H1 (cell line): ENCODE data around the gene TM7SF3. TPM values are rescaled to one million over a fixed set of nuclear protein-coding genes. Genes with fewer than 3 reads are reported as not detected.
"Not testable (repeated sequence)": the region's sequence is repeated elsewhere in the genome, so short reads cannot be mapped to it uniquely, and the experiment has no call there.

Source experiments
- CTCF ChIA-PET: fragments of 300-600 bp; sonication (Branson Sonifier 250); formaldehyde crosslinking; loops from one replicate; lab custom pipeline; 2021; ENCODE audit not compliant: partially characterized antibody; lab: Charles Lee
- POLR2A ChIA-PET: fragments of 300-600 bp; sonication (Branson Sonifier 250); formaldehyde crosslinking; loops from one replicate; lab custom pipeline; 2021; ENCODE audit warnings: inconsistent platforms; ENCODE audit not compliant: partially characterized antibody; lab: Charles Lee
- DNase-seq, 2 experiments: peaks; one replicate each; pipeline versions ENCODE4 v3.0.0 to v3.0.0-alpha.2; 2010 to 2022; ENCODE audit warnings: low spot score in 2 of 2, low read depth in 1 of 2, mixed read lengths in 1 of 2
- FAIRE-seq: peaks from 2 replicates; lab custom pipeline; 2011; peaks lifted over from hg19 to GRCh38; lab: Jason Lieb, UNC
- H2AFZ ChIP-seq: 2 replicates; pipeline ENCODE4 v1.8.1; 2012; ENCODE audit warnings: low read length, inconsistent platforms
- H2AK5ac ChIP-seq: 2 replicates; pipeline ENCODE4 v1.6.1; 2013; ENCODE audit warnings: low read depth, low read length
- H2BK120ac ChIP-seq: replicated peaks from 2 replicates; pipeline ENCODE3; 2013; ENCODE audit warnings: low read depth, low read length, inconsistent platforms
- H2BK12ac ChIP-seq: 2 replicates; pipeline ENCODE4 v1.6.1; 2013; ENCODE audit warnings: low read depth, low read length
- H2BK15ac ChIP-seq: 2 replicates; pipeline ENCODE4 v1.6.1; 2013; ENCODE audit warnings: low read length
- H2BK20ac ChIP-seq: 2 replicates; pipeline ENCODE4 v1.6.1; 2013; ENCODE audit warnings: low read length
- H2BK5ac ChIP-seq: 2 replicates; pipeline ENCODE4 v1.6.1; 2013; ENCODE audit warnings: low read depth, low read length
- H3K14ac ChIP-seq: 2 replicates; pipeline ENCODE4 v1.6.1; 2013; ENCODE audit warnings: inconsistent platforms; ENCODE audit not compliant: insufficient read length
- H3K18ac ChIP-seq: 2 replicates; pipeline ENCODE4 v1.6.1; 2013; ENCODE audit warnings: low read length; ENCODE audit errors: extremely low read depth
- H3K23ac ChIP-seq: 2 replicates; pipeline ENCODE4 v1.6.1; 2013; ENCODE audit warnings: inconsistent platforms; ENCODE audit not compliant: insufficient read length
- H3K23me2 ChIP-seq: 2 replicates; pipeline ENCODE4 v1.6.1; 2013; ENCODE audit warnings: low read depth, low read length
- H3K27ac ChIP-seq: 2 replicates; pipeline ENCODE4 v1.6.1; 2011; ENCODE audit warnings: low read depth, low read length, inconsistent platforms
- H3K27me3 ChIP-seq, 4 experiments: replicated peaks in 1 of 4; 1 replicate in 1 of 4; 2 replicates in 3 of 4; pipeline versions ENCODE4 v1.6.1 to v1.8.1; 2011 to 2013; ENCODE audit warnings: low read length in 3 of 4, mild to moderate bottlenecking in 3 of 4, inconsistent platforms in 2 of 4, mixed read lengths in 2 of 4, moderate library complexity in 1 of 4; ENCODE audit not compliant: control insufficient read depth in 3 of 4, insufficient read depth in 3 of 4; ENCODE audit errors: extremely low read depth in 1 of 4
- H3K36me3 ChIP-seq, 4 experiments: 2 replicates each; pipeline versions ENCODE4 v1.6.1 to v1.8.1; 2011 to 2013; ENCODE audit warnings: mild to moderate bottlenecking in 4 of 4, low read length in 3 of 4, moderate library complexity in 2 of 4, control low read depth in 1 of 4, inconsistent platforms in 1 of 4; ENCODE audit not compliant: insufficient read depth in 4 of 4, control insufficient read depth in 2 of 4
- H3K4ac ChIP-seq: replicated peaks from 2 replicates; pipeline ENCODE3; 2013; ENCODE audit warnings: low read length, low read depth, mixed read lengths, inconsistent platforms; ENCODE audit not compliant: insufficient read length
- H3K4me1 ChIP-seq, 4 experiments: replicated peaks in 1 of 4; 1 replicate in 1 of 4; 2 replicates in 3 of 4; pipeline versions ENCODE4 v1.6.1 to v1.8.1; 2011 to 2013; ENCODE audit warnings: low read length in 3 of 4, inconsistent platforms in 2 of 4, mixed read lengths in 1 of 4; ENCODE audit not compliant: insufficient read depth in 4 of 4, control insufficient read depth in 3 of 4
- H3K4me2 ChIP-seq, 2 experiments: 2 replicates each; pipeline versions ENCODE4 v1.6.1 to v1.8.1; 2011 to 2013; ENCODE audit warnings: low read depth in 2 of 2, low read length in 2 of 2, control low read depth in 1 of 2, inconsistent platforms in 1 of 2, mild to moderate bottlenecking in 1 of 2; ENCODE audit not compliant: insufficient read depth in 1 of 2
- H3K4me3 ChIP-seq, 4 experiments: fragments of 200-600, 300-600 bp in 1 of 4; sonication (generic), shearing (Covaris generic), sonication (Bioruptor Twin) in 1 of 4; 2 replicates each; pipeline versions ENCODE4 v1.5.1 to v1.8.1; 2011 to 2016; ENCODE audit warnings: low read length in 4 of 4, low read depth in 3 of 4, control low read depth in 2 of 4, inconsistent platforms in 2 of 4, mild to moderate bottlenecking in 2 of 4, mixed read lengths in 1 of 4, moderate library complexity in 1 of 4; ENCODE audit not compliant: insufficient read depth in 2 of 4; ENCODE audit errors: extremely low read depth in 1 of 4
- H3K56ac ChIP-seq: replicated peaks from 2 replicates; pipeline ENCODE3; 2013; ENCODE audit warnings: low read depth, mild to moderate bottlenecking, mixed read lengths, low read length, inconsistent platforms; ENCODE audit not compliant: insufficient read length
- H3K79me1 ChIP-seq: 2 replicates; pipeline ENCODE4 v1.6.1; 2013; ENCODE audit warnings: low read depth, low read length, control low read depth
- H3K79me2 ChIP-seq, 2 experiments: 2 replicates each; pipeline versions ENCODE4 v1.6.1 to v1.8.1; 2012 to 2013; ENCODE audit warnings: low read length in 2 of 2, mild to moderate bottlenecking in 2 of 2, inconsistent platforms in 1 of 2; ENCODE audit not compliant: insufficient read depth in 2 of 2, control insufficient read depth in 1 of 2
- H3K9ac ChIP-seq, 4 experiments: replicated peaks in 1 of 4; 1 replicate in 1 of 4; 2 replicates in 3 of 4; pipeline versions ENCODE4 v1.6.1 to v1.8.1; 2011 to 2013; ENCODE audit warnings: low read depth in 3 of 4, low read length in 3 of 4, control low read depth in 2 of 4, mild to moderate bottlenecking in 2 of 4, moderate library complexity in 2 of 4, inconsistent platforms in 1 of 4; ENCODE audit errors: extremely low read depth in 1 of 4
- H3K9me3 ChIP-seq, 2 experiments: 2 replicates each; pipeline versions ENCODE4 v1.6.1 to v1.8.1; 2012 to 2013; ENCODE audit warnings: mild to moderate bottlenecking in 2 of 2, moderate library complexity in 2 of 2, control low read depth in 1 of 2, inconsistent platforms in 1 of 2, low read depth in 1 of 2, low read length in 1 of 2, mixed read lengths in 1 of 2; ENCODE audit not compliant: insufficient read depth in 2 of 2
- H4K20me1 ChIP-seq, 2 experiments: replicated peaks in 1 of 2; 2 replicates each; pipeline versions ENCODE3 to v1.8.1; 2011 to 2013; ENCODE audit warnings: inconsistent platforms in 2 of 2, low read length in 2 of 2, mild to moderate bottlenecking in 1 of 2; ENCODE audit not compliant: insufficient read depth in 2 of 2, control insufficient read depth in 1 of 2
- H4K5ac ChIP-seq: 2 replicates; pipeline ENCODE4 v1.6.1; 2013; ENCODE audit warnings: low read length, low read depth, mixed read lengths, inconsistent platforms; ENCODE audit not compliant: insufficient read length
- H4K8ac ChIP-seq: 2 replicates; pipeline ENCODE4 v1.8.0; 2013; ENCODE audit warnings: mild to moderate bottlenecking, moderate library complexity, low read length, inconsistent platforms; ENCODE audit not compliant: insufficient read depth; ENCODE audit errors: extremely low read depth
- H4K91ac ChIP-seq: replicated peaks from 2 replicates; pipeline ENCODE3; 2013; ENCODE audit warnings: low read length, mixed read lengths, inconsistent platforms; ENCODE audit not compliant: insufficient read length
- WGBS, 2 experiments: shearing (Covaris generic) in 1 of 2; methylation state at CpG; one replicate each; pipeline versions ENCODE4 v1.1.6 to v1.1.7; 2013 to 2015; ENCODE audit warnings: low lambda C conversion rate in 2 of 2, mixed read lengths in 2 of 2, inconsistent platforms in 1 of 2, low coverage in 1 of 2, missing lambda C conversion rate in 1 of 2; ENCODE audit not compliant: insufficient replicate concordance in 2 of 2, insufficient coverage in 1 of 2, insufficient read length in 1 of 2; ENCODE audit errors: extremely low coverage in 1 of 2, missing lambda C conversion rate in 1 of 2; 5-methylcytosine and 5-hydroxymethylcytosine counted together
- polyA plus RNA-seq, 7 experiments: library from polyadenylated mRNA; depleted of rRNA in 3 of 7; stranded (reverse) in 5 of 7; unstranded in 2 of 7; fragments of >200 nt in 5 of 7; fragments of 200-250 nt in 2 of 7; gene quantifications; 1 replicate in 5 of 7; 2 replicates in 1 of 7; 4 replicates in 1 of 7; pipeline versions ENCODE4 v1.2.1 to v1.2.3, GENCODE V29; 2011 to 2013; ENCODE audit warnings: missing spikeins in 2 of 7, mixed read lengths in 2 of 7
- total RNA-seq: library from RNA; stranded (reverse); fragmentation: NEBNext Ultra II Directional; extraction: Animal tissue kit (Norgen Biotek cat#: 25700); gene quantifications from 2 replicates; pipeline ENCODE4 v1.2.1, GENCODE V29; 2021

TM7SF3 gene
- total and polyA plus RNA-seq, 2 of the 8 experiments (the other 6 are each of a cell fraction or from before 2014, with no cell fraction given) = 57.9 to 77.2 TPM

- H3K9me3 ChIP-seq, H2BK15ac ChIP-seq, H3K18ac ChIP-seq, H2AFZ ChIP-seq, H2BK12ac ChIP-seq, H3K4me1 ChIP-seq, H3K36me3 ChIP-seq, FAIRE-seq, H4K8ac ChIP-seq, H3K23ac ChIP-seq, H2BK5ac ChIP-seq, H3K4ac ChIP-seq, H3K79me2 ChIP-seq, H3K9ac ChIP-seq, DNase-seq, H3K27ac ChIP-seq, H3K4me3 ChIP-seq, H3K14ac ChIP-seq, H3K56ac ChIP-seq, CTCF ChIA-PET, POLR2A ChIA-PET, H2BK120ac ChIP-seq, H3K23me2 ChIP-seq, H2BK20ac ChIP-seq, H3K27me3 ChIP-seq, H4K91ac ChIP-seq, H3K79me1 ChIP-seq, H2AK5ac ChIP-seq, H3K4me2 ChIP-seq, H4K5ac ChIP-seq, H4K20me1 ChIP-seq: not testable (repeated sequence)
- WGBS, 2 experiments = 100% methylated on average over 1 of the region's 1 CpG; no CpG with 5 or more reads in 1 of the 2 experiments
Observed at GRCh38 chr12:27042018-27042417, 27.8 kb upstream of the TM7SF3 start.

- H3K4ac ChIP-seq, DNase-seq, H3K4me3 ChIP-seq, H2BK5ac ChIP-seq, H3K4me2 ChIP-seq, H4K20me1 ChIP-seq, H3K14ac ChIP-seq, H3K27ac ChIP-seq, H3K36me3 ChIP-seq, H2BK20ac ChIP-seq, H3K18ac ChIP-seq, H2BK12ac ChIP-seq, H3K79me2 ChIP-seq, H3K79me1 ChIP-seq, H3K4me1 ChIP-seq, CTCF ChIA-PET, H3K56ac ChIP-seq, H3K23ac ChIP-seq, FAIRE-seq, H3K23me2 ChIP-seq, H2BK15ac ChIP-seq, H3K27me3 ChIP-seq, H4K91ac ChIP-seq, H2BK120ac ChIP-seq, H3K9ac ChIP-seq, H4K5ac ChIP-seq, H2AK5ac ChIP-seq, H3K9me3 ChIP-seq, POLR2A ChIA-PET, H4K8ac ChIP-seq, H2AFZ ChIP-seq: not testable (repeated sequence)
- WGBS, 2 experiments = 91% methylated on average over 1 of the region's 4 CpGs; no CpG with 5 or more reads in 1 of the 2 experiments
Observed at GRCh38 chr12:27040637-27041036, 26.5 kb upstream of the TM7SF3 start.
